HuH-7.5 (cell line): ENCODE data around the gene AFTPH.

Source experiments
- DNase-seq: peaks from one replicate; pipeline ENCODE4 v3.0.0; 2011; ENCODE audit warnings: low spot score

Gene AFTPH

GRCh38 chr2:64587561-64587960 is 63.4 kb downstream of the AFTPH start:
- no peak for DNase-seq

GRCh38 chr2:64591188-64591587 is 67.1 kb downstream of the AFTPH start:
- DNase-seq: no peak

GRCh38 chr2:64593035-64593655 is 69.0 kb downstream of the AFTPH start:
- no peak for DNase-seq

- no peak for DNase-seq
Observed at GRCh38 chr2:64594226-64594989, 70.3 kb downstream of the AFTPH start.

- DNase-seq: no peak
Observed at GRCh38 chr2:64595397-64596176, 71.5 kb downstream of the AFTPH start.

- no peak for DNase-seq
Observed at GRCh38 chr2:64598226-64598625, 74.1 kb downstream of the AFTPH start.

- no peak for DNase-seq
Observed at GRCh38 chr2:64599469-64599868, 75.3 kb downstream of the AFTPH start.

- DNase-seq: no peak
Observed at GRCh38 chr2:64601034-64601754, 77.1 kb downstream of the AFTPH start.

- no peak for DNase-seq
Observed at GRCh38 chr2:64601785-64602391, 77.8 kb downstream of the AFTPH start.

- no peak for DNase-seq
Observed at GRCh38 chr2:64602436-64602835, 78.3 kb downstream of the AFTPH start.

GRCh38 chr2:64604155-64604554 is 80.0 kb downstream of the AFTPH start:
- DNase-seq: no peak

GRCh38 chr2:64605026-64605471 is 80.9 kb downstream of the AFTPH start:
- DNase-seq: no peak

GRCh38 chr2:64605991-64606478 is 81.9 kb downstream of the AFTPH start:
- DNase-seq: no peak

- peak; percentile 59 for DNase-seq
Observed at GRCh38 chr2:64606479-64607363, 82.6 kb downstream of the AFTPH start.

GRCh38 chr2:64607381-64608304 is 83.5 kb downstream of the AFTPH start:
- no peak for DNase-seq

- DNase-seq: no peak
Observed at GRCh38 chr2:64608867-64609226, 84.7 kb downstream of the AFTPH start.

- peak; percentile 86 for DNase-seq
Observed at GRCh38 chr2:64609227-64609941, 85.3 kb downstream of the AFTPH start.

GRCh38 chr2:64609942-64610281 is 85.8 kb downstream of the AFTPH start:
- no peak for DNase-seq

GRCh38 chr2:64610316-64610855 is 86.3 kb downstream of the AFTPH start:
- DNase-seq: no peak
